ENCODE data around the gene LRRC4C.
"Not testable (repeated sequence)": the region's sequence is repeated elsewhere in the genome, so short reads cannot be mapped to it uniquely, and the experiment has no call there.

Gene LRRC4C

DNA sequence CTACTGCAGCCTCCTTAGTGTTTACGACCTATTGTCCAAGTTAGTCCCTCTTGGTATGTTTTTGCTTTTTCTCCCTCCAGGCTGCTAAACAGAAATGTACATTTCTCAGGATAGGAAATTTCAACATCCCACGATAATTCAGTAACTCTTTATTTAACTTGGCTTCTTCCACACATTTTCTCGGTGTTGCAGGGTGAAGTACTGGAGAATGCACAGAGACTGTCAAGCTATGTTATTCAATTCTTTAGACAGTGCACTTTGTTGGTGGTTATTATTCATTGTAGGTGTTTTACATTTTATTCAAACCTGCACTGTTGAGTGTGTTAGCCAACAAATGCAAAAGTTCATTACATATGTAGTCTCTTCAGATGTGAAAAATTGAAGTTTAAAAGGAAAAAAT, 839.8 kb downstream of the LRRC4C start:
- no peak for DNase-seq

DNA sequence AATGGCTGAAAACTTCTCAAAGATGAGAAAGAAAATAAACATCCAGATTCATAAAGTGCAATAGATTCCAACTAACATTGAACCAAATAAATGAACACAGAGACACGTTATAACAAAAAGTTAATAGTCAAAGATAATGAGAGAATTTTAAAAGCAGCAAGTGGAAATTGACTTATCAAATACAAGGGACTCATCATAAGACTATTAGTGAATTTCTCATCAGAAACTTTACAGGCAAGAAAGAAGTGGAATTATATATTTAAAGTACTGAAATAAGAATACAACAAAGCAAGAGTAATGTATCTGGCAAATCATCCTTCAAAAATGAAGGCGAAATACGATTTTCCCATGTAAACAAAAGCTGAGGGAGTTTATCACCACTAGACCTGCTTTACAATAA, 852.7 kb downstream of the LRRC4C start:
- no peak for DNase-seq

DNA sequence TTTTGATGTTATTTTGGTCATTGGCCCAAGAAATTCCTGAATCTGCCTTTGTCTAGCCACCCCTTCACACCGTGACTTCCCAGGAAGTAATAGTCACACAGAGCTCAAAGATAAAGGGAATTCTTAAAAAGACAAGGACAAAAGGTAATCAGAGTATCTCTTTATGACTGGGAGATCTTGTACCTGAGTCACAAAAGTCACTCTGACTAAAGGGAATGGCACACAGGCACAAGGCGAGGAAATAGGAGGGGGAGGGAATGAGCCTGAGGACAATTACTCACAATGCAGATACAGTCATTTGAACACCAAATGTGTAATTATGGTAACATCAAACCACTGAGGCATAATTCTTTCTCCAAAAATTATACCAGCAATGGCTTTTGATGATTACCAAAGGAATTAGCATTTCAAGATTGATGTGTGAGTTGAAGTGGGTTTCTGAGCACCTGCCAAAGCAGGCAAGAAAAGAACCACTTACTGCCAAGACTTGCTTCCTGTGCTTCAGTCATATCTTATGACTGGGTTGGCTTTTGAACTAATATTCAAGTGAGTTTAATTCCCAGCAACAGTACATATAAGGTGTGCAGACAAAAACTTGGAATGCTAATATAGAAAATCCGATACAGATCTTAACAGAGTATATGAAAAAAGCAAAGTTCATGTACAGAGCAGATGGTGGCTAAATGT, 856.4 kb downstream of the LRRC4C start:
- no peak for DNase-seq

DNA sequence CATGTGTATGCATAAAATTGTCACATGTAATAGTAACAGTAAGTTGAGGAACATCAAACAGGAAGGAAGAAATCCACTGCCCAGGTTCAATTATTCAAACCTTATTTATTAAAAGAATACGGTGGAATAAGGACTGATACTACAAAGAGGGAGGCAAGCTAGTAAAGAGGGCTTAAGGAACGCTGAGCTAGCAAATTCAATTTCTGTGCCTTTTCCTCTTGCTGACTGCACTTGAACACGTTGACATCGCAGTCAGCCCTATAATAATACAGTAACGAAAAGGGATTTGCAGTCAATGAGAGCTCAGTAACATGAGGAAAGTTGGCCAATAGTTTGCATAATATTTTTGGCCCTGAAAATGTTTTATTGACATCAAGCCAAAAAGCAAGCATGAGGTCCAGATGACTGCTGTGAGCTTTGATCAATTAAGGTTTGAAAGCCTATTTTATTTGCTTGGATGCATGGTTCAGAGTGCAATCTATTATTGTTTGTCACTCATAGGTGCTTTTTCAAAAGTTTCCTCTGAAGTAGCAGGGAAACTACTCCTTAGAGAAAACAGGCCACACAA, 861.8 kb downstream of the LRRC4C start:
- DNase-seq, result no peak

DNA sequence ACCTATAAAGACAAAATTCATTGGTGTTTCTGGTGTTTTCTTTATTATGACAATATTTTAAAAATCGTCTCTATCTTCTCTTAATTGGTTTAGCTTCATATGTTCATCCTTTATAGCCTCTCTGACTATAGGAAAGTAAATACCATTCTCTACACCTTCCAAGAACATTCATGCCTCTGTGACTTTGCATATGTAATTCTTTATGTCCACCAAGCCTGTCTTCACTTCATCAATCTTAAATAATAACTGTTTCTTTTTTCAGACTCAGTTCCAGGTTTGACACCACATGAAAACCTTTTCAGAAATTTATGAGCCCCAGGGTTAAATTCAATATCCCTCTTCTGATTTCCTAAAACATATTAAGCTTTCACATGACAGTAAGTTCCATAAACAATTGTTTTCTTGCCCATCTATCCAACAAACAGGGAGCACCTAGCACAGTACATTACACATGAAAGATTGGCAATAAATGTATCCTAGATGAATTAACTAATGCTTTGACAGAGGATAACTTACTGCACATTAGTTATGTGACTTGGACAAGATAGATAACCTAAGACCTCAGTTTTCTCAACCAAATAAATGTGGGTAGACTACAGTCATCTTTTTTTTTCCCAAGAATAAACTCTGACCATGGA, 886.1 kb downstream of the LRRC4C start:
- no peak for DNase-seq

DNA sequence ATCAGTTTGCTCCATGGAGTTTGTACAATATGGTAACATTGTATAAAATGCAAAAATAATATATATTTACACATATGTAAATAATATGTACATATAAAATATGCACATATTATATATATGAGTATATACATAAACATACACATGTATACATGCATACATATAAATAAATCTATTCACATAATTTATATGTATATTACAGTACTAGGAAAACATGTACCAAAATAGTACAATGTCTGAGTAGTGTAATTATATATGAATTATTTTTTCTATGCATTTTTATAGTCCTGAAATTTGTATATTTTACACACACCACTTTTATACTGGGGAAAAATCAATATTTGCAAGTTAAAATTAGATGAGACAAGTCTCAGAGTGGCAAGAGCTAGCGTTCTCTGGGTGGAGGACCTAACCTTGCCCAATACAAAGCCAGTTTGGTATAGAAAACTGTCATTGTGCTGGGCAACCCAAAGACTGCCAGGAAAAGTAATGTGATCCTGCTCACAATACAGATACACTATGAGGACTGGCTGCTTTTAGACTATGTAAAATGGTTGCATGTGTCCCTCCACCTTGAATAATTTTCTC, 889.4 kb downstream of the LRRC4C start:
- no peak for DNase-seq

DNA sequence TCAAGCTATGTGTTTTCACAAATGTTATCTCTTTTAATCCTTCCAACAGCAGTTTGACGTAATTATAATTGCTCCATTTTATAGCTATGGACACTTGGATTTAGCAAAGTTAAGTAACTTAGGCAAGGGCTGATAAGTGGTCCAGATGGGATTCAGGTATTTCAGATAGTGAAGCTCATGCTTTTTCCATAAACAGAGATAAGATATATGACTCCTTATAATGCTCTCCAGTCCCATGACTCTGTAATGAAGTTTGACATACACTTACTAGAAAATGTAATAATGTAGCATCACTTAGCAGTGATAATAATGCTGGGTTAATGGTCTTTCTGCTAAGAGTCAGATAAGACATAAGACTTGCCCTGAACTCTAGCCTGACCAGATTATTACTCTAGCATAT, 892.1 kb downstream of the LRRC4C start:
- DNase-seq, result no peak

DNA sequence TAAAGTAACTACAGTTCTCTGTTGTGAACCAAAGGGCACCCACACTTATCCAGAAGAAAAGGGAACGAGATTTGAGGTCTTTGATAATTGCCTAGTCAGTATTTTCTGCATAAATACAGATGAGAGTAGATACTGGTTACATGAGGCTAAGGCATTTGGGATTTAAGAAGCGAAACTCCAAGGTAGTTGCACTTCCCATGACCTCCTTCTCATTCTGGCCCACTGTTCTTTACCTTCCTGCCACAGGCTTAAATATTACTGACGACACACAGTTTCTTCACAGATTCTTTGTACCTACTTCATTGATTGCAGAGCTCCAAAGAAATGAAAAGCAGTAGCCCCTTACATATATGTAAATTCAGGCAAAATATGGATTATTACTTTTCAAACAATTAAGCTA, 915.3 kb downstream of the LRRC4C start:
- no peak for DNase-seq

DNA sequence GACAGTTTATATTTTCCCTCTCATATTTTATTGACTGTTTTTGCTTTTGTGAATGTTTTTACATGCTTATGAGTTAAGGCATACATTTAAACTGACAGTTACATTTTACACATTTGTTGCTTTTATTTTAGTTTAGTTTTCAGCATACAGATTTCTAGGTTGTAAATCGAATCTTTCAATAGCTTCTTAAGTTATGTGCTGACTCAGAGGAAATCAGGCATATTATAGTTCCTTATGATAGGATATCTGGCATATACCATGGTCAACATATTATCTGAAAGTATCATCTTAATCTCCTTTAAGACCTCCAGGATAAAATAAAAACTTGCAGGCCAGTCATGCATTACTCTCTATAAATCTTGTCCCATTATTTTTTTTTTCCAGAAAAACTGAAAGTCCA, 916.6 kb downstream of the LRRC4C start:
- DNase-seq, result no peak

DNA sequence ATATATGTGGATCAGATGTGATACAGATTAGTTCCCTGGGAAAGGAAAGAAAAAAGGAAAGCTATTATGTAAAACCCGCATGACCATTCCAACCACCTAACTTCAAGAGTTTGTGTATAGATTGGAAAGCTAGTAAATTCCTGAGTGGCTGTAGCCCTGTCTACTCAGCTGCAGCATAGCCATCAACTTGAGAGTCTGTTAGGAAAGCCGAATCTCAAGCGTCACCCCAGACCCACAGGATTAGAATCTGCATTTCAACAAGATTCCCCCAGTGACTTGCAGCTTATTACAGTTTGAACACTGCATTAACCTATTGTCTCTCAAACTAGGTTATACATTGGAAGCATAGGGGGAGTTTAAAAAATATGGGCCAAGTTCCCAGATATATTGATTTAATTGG, 921.7 kb downstream of the LRRC4C start:
- no peak for DNase-seq

DNA sequence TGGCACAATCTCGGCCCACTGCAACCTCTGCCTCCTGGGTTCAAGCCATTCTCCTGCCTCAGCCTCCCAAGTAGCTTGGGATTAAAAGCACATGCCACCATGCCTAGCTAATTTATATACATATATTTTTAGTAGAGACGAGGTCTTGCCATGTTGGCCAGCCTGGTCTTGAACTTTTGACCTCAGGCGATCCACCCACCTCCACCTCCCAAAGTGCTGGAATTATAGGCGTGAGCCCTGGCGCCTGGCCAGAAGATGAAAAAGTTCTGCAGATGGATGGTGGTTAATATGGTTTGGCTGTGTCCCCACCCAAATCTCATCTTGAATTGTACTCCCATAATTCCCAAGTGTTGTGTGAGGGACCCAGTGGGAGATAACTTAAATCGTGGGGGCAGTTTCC, 937.4 kb downstream of the LRRC4C start:
- not testable (repeated sequence) for DNase-seq

DNA sequence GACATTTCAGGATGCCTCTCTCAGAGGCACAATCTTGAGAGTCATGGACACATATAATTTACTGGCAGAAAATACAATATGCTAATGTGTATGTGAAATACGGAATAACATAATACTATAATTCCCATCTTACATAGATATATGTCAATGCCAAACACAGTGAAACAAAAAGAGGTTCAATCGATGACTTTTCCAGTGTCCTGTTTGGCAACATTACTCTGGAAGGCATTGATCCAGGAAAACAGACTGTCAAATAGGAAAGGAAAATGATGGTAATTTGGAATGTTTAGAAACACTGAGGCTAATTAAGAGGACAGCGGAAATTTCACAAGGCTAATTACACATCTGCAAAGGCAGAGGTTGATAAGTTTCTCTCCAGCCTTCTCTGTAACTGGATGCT, 942.3 kb downstream of the LRRC4C start:
- DNase-seq, result no peak

DNA sequence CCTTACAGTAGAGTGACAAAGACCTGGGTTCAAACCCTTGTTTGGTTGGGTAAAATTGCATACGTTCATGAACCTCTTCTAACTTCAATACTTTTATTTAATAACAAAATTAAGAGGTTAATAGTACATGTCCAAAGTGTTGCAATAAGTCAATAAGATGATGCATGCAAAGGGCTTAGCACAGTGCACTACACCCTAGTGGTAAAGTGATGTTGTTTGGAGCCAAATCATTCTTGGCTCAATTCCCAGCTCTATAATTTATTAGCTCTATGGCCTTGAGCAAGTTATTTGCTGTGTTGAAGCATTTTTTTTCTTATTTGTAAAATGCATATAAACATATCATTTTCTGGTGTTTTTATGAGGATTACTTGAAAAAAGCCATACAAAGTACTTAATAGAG, 945.3 kb downstream of the LRRC4C start:
- DNase-seq, result no peak

DNA sequence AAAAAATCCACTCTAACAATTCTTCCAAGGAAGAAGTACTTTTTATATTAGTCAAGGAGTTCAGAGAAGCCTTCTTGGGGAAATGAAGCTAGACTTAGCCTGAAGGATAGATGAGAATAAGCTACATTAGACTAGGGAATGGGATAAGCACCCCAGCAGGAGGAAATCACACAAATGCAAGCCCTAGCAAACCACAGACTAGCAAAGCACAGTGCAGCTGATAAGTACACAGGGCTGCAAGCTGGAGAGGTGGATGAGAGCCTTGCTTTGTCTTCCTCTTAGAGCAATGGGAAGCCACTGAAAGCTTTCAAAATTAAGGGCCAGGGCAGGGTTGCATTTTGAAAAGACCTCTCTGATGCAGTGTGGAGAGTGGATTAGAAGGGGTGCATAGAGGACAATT, 946.2 kb downstream of the LRRC4C start:
- no peak for DNase-seq

DNA sequence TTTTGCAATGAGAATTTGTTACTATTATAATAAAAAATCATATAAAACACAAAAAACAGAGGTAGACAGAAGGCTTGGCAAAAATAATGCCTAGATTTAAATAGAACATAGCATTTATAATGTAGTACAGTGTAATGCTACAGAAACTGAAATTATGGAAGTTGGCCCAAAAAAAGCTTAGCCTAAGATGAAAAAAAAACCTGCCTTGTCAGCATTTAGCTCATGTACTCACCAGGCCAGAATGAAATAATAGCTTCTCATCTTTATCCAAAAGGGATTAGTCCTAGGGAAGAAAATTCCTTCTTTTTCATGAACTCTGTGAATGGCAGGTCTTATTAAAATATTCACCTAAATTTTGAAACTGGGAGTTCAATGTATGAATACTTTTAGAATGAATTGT, 951.1 kb downstream of the LRRC4C start:
- DNase-seq, result no peak

DNA sequence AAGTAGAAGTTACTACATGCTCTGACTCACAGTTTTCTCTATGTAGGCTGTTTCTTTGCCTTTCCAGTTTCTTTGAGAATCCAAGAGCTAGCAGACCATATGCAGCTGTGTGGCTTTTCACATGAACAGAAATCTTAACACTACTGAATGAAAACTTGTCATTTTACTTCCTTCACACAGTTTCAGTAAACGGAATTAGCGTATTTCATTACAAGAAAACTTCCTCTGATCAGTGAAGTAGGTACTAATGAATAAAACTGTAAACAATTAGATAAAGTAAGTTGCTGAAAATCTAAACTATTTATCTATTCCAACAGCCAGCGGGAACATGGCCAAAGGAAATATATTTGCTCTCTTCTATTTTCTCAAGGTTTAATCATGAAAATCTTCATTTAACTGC, 953.2 kb downstream of the LRRC4C start:
- no peak for DNase-seq

DNA sequence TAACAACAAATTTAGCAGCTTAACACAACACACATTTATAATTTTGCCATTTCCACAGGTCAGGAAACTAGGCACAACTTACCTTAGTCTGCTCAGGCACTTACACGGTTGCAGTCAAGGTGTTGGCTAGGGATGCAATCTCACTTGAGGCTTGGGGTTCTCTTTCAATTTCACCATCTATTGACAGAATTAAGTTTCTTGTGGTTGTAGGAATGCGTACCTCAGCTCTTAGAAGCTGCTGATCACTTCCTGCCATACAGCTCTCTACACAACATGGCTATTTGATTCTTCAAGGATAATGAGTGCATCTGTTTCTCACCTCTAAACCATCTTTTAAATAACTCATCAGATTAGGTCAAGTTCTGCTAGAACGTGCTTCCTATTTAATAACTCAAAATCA, 968.1 kb downstream of the LRRC4C start:
- no peak for DNase-seq

DNA sequence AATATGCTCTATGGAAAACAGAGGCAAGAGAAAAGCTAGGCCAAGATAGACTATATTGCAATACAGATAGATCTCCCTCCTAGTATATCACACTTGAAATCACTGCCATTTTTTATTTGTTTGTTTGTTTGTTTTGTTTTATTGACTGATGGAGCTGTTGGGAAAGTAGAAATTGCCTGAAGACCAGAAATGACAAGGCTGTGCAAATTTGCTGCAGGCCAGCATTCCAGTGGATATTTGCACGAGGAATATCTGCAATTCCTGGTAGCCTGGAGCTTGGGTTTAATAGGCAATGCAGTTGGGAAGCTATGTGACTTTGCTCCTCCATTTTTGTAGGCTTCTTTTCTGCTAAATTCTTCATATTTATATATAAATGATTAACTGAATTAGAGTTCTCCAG, 991.7 kb downstream of the LRRC4C start:
- DNase-seq, result no peak

DNA sequence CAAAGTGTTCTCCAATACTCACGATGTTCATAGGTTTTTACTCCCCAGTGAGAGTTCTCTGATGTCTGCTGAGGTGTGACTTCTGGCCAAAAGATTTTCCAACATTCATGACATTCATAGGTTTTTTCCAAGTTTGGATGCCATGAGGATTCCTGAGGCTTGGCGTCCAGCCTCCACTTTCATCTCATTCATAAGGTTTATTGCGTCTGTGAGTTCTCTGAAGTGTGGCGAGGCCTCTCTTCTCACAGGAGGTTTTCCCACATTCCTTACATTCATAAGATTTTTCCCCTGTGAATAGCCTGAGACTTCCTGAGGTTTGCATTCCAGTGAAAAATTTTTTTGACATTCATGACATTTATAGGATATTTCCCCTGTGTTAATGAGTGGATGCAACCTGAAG, 1014.1 kb downstream of the LRRC4C start:
- DNase-seq, result no peak

DNA sequence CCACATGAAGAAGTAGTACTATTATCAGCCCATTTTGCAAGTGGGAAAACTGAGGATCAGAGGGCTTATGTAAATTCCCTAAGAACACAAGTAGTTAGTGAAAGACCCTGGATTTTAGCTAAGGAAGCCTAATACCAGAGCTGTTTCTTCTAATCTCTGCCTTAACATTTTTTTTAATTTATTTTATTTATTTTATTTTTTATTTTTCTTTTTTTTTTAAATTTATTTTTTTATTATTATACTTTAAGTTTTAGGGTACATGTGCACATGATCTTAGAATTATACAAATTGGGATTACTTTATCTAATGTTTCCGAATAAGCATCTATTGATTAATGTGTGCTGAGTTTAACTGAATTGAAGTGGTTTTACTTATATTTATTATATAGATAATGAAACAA, 1015.3 kb downstream of the LRRC4C start:
- DNase-seq, result no peak

DNA sequence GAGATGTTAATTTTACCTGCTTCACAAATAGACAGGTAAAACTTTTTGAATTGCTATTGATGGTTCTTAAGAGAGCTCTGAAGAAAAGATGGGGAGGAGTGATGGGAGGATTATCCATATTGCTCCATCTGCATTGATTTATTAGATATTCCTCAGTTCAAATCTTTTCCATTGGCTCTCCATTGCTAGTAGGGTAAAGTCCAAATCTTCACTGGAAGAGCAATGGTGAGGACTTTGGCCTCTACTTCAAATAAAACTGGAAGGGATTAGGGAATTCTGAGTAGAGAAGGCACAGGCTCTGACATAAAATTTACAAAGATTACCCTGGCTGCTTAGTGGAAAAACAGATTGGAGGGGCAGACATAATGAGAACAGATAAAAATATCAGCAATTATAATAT, 1024.1 kb downstream of the LRRC4C start:
- no peak for DNase-seq

DNA sequence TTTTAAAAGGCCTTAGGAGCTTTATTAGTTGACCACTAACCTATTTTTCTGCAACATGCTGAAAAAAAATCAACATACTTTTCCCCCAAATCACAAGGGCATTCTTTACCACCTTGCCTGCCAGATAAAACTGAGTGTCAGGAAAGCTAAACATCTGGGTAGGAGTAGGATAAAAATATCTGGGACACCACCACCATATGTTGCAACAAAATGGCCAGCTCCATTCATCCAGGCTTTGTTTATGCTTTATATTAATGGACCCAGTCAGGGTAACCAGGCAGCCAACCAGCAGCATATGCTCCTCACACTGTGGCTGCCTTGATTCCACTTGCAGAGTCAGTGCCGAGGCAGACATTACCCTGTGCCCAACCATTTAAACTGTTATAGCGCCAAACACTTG, 1024.5 kb downstream of the LRRC4C start:
- DNase-seq, result no peak

DNA sequence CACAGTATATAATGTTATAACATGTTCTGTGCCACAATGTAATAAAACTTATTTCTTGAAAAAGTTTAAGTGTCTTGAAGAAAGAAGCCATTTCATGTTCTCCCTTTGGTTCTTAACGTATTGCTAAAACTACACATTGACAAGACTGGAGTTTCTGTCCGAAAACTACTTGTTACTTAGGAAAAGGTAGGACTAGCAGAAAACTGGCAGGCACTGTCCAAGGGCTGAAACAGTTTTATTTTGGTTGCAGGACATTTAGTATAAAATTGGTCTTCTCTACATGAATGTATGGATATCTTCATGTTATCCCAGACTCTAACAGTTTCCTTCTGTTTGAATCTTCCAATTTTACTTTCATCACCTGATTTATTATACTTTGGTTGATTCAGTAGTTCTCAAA, 1027.1 kb downstream of the LRRC4C start:
- DNase-seq, result no peak

DNA sequence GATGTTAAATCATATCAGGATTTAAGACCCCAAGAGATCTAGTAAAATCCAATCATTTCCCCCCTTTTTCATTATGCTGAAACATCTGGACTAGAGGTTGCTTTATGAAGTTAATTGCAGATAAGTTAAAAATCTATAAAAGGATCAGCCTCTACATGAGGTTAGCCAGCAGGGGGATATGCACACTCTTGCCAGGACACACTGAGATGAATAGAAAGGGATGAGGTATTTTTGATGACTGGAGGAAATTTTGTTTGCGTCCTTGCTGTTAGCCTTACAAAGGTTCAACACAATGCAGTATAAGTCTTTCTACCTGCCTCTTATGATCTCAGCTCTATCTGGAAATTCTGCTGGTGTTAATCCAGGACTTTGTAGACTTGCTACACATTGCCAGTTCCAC, 1034.3 kb downstream of the LRRC4C start:
- no peak for DNase-seq
